Panc1 (cell line): Measurements from ENCODE around the gene LRRC45. TPM values are rescaled to one million over a fixed set of nuclear protein-coding genes. Genes with fewer than 3 reads are reported as not detected.

Experiments used
- ATAC-seq: fragments of 200-7000 bp; cut with Tn5 transposase; 2 replicates; pipeline ENCODE4 v1.9.1; 2020; ENCODE audit warnings: mild to moderate bottlenecking, moderate library complexity
- BruUV-seq: library from RNA; stranded (reverse); fragments of 400-500 nt; replicated peaks from 2 replicates; lab custom pipeline; 2021; lab: Mats Ljungman, UMichigan
- CTCF ChIA-PET: fragments of 300-600 bp; sonication (Branson Sonifier 250); formaldehyde crosslinking; loops from one replicate; lab custom pipeline; 2022; ENCODE audit warnings: antibody characterized with exemption; lab: Charles Lee
- POLR2A ChIA-PET: fragments of 300-600 bp; sonication (Branson Sonifier 250); formaldehyde crosslinking; loops from one replicate; lab custom pipeline; 2022; ENCODE audit warnings: antibody characterized with exemption; lab: Charles Lee
- DNase-seq: peaks from one replicate; pipeline ENCODE4 v3.0.0-alpha.2; 2010; ENCODE audit warnings: low read depth, low spot score
- H3K27ac ChIP-seq: 2 replicates; pipeline ENCODE4 v1.5.1; 2011; ENCODE audit warnings: mild to moderate bottlenecking, low read length, inconsistent platforms
- H3K27me3 ChIP-seq: fragments of 200-500 bp; sonication (Bioruptor generic); 2 replicates; pipeline ENCODE4 v1.6.0; 2014; ENCODE audit warnings: low read length, inconsistent platforms; ENCODE audit not compliant: control insufficient read depth, insufficient read depth
- H3K36me3 ChIP-seq: fragments of 200-500 bp; sonication (Bioruptor generic); 2 replicates; pipeline ENCODE4 v1.5.1; 2014; ENCODE audit warnings: inconsistent platforms, mild to moderate bottlenecking, low read length, moderate library complexity; ENCODE audit not compliant: control insufficient read depth, insufficient read depth
- H3K4me1 ChIP-seq: 2 replicates; pipeline ENCODE4 v1.5.1; 2011; ENCODE audit warnings: inconsistent platforms, mild to moderate bottlenecking, low read length, moderate library complexity; ENCODE audit not compliant: control insufficient read depth, insufficient read depth
- H3K4me3 ChIP-seq, 2 experiments: 2 replicates each; pipeline ENCODE4 v1.5.1; 2011 to 2012; ENCODE audit warnings: low read depth in 2 of 2, low read length in 2 of 2, mild to moderate bottlenecking in 2 of 2, inconsistent platforms in 1 of 2, moderate library complexity in 1 of 2
- H3K9me3 ChIP-seq: fragments of 200-500 bp; sonication (Bioruptor generic); 2 replicates; pipeline ENCODE4 v1.5.1; 2014; ENCODE audit warnings: low read depth, mild to moderate bottlenecking, inconsistent platforms, low read length, moderate library complexity; ENCODE audit not compliant: control insufficient read depth, insufficient read depth
- CTCF ChIP-seq: fragments of 450-650 bp; IDR thresholded peaks from 2 replicates; pipeline ENCODE4 v1.5.1; 2017; ENCODE audit warnings: mild to moderate bottlenecking
- POLR2AphosphoS5 ChIP-seq: IDR thresholded peaks from 2 replicates; pipeline ENCODE4 v1.6.1; 2012; ENCODE audit warnings: mild to moderate bottlenecking, low read depth, low read length, moderate library complexity
- REST ChIP-seq, 2 experiments: IDR thresholded peaks; 2 replicates each; pipeline ENCODE4 v1.6.1; 2011 to 2012; ENCODE audit warnings: low read depth in 2 of 2, control low read depth in 1 of 2, low read length in 1 of 2, mild to moderate bottlenecking in 1 of 2, moderate library complexity in 1 of 2; ENCODE audit not compliant: insufficient read depth in 1 of 2
- SIN3A ChIP-seq: IDR thresholded peaks from 2 replicates; pipeline ENCODE4 v1.6.1; 2012; ENCODE audit warnings: low read depth, mild to moderate bottlenecking, low read length, moderate library complexity, borderline replicate concordance; ENCODE audit not compliant: insufficient read depth
- TCF7L2 ChIP-seq: IDR thresholded peaks from 2 replicates; pipeline ENCODE4 v1.6.1; 2011; ENCODE audit warnings: mild to moderate bottlenecking, low read depth, low read length, inconsistent platforms
- in situ Hi-C: cut with HindIII; loops from 2 replicates; pipeline ENCODE4 v1.10.0; 2016; ENCODE audit warnings: low sequenced_read_pairs, low pct_unique_long_range_greater_than_20kb
- intact Hi-C: fragments of 100-400 bp; cut with micrococcal nuclease; formaldehyde crosslinking; loops from one replicate; pipeline ENCODE4 v1.10.0; 2022; ENCODE audit not compliant: unreplicated experiment
- total RNA-seq: library from RNA; stranded (reverse); gene quantifications from one replicate; pipeline ENCODE4 v1.2.1, GENCODE V29; 2021; ENCODE audit not compliant: unreplicated experiment

Gene LRRC45
- total RNA-seq, 1 experiment from 2014 or later = 29.9 TPM

- H3K27ac ChIP-seq = no peak overlapping the region
- no peaks in the 10 kb centered on the region; the same call in 1 of the 2 replicates for H3K36me3 ChIP-seq
- H3K9me3 ChIP-seq = no peaks in the 10 kb centered on the region
- no TSS peak for BruUV-seq
- POLR2A ChIA-PET = no interaction called here
- in situ Hi-C loops (no loop called here), intact Hi-C loops (loop anchor here (2.0 to 10.0 kb wide), 2 partner anchors 58 to 156 kb away; partner anchors contain the start of gene P4HB)
- H3K27me3 ChIP-seq = no peaks in the 10 kb centered on the region
- H3K4me3 ChIP-seq = peak overlapping the region in 1 of 2 experiments; percentile 74; a peak in 1 of 4 replicates
- CTCF ChIA-PET = interaction anchor here (0.6 to 5.3 kb wide), 6 partner anchors 10 to 127 kb away, joined by 3 to 37 read pairs (median 10); partner anchors contain the start of gene NOTUM
- DNase-seq = no peak
- no peak for TF ChIP-seq POLR2AphosphoS5
- TF ChIP-seq TCF7L2 = no peak
- TF ChIP-seq CTCF = no peak
- TF ChIP-seq SIN3A = no peak
- TF ChIP-seq REST (IDR thresholded peaks at IDR 0.05; ENCODE audit: insufficient read depth in 1 of 2, low read depth in 2 of 2, low read length in 1 of 2) = no peak
- H3K4me1 ChIP-seq = peaks cover 38% of the 10 kb centered on the region
- no peak for ATAC-seq
These were observed 2.5 kb upstream of the LRRC45 start for GRCh38 chr17:82020572-82021106.

- peak; percentile 64 for ATAC-seq
- in situ Hi-C loops (no loop called here), intact Hi-C loops (loop anchor here (2.0 to 10.0 kb wide), 2 partner anchors 59 to 157 kb away; partner anchors contain the start of gene P4HB)
- no peaks in the 10 kb centered on the region for H3K27me3 ChIP-seq
- no peak for DNase-seq
- POLR2A ChIA-PET = no interaction called here
- peak overlapping the region; percentile 58 to 74 for H3K4me3 ChIP-seq
- TF ChIP-seq TCF7L2 (no peak), SIN3A (peak; percentile 54; the same call in 1 of the 2 replicates), POLR2AphosphoS5 (no peak), REST (IDR thresholded peaks at IDR 0.05; ENCODE audit: insufficient read depth in 1 of 2, low read depth in 2 of 2, low read length in 1 of 2) (peak in 1 of 2 experiments; percentile 40; a peak in 1 of 4 replicates), CTCF (peak; percentile 93)
- no peaks in the 10 kb centered on the region for H3K9me3 ChIP-seq
- CTCF ChIA-PET = interaction anchor here (0.6 to 5.3 kb wide), 6 partner anchors 9 to 128 kb away, joined by 3 to 37 read pairs (median 6); partner anchors contain the start of genes MAFG and NOTUM
- H3K4me1 ChIP-seq = peaks cover 38% of the 10 kb centered on the region
- peak overlapping the region; percentile 63 for H3K27ac ChIP-seq
- H3K36me3 ChIP-seq = no peaks in the 10 kb centered on the region; the same call in 1 of the 2 replicates
- no TSS peak for BruUV-seq
These were observed 1.8 kb upstream of the LRRC45 start for GRCh38 chr17:82021107-82021899.
